CD14-positive monocyte (primary cell): ENCODE measurements around the gene ARHGEF25. TPM values are rescaled to one million over a fixed set of nuclear protein-coding genes. Genes with fewer than 3 reads are reported as not detected.
"Not testable (repeated sequence)": the region's sequence is repeated elsewhere in the genome, so short reads cannot be mapped to it uniquely, and the experiment has no call there.

ENCODE experiments used
- DNase-seq, 3 donors: peaks; one replicate each; pipeline ENCODE4 v3.0.0-alpha.2; 2011 to 2022
- H2AFZ ChIP-seq: 2 replicates; pipeline ENCODE4 v1.6.0; 2012; ENCODE audit warnings: mild to moderate bottlenecking, low read depth, low read length, inconsistent platforms; ENCODE audit not compliant: insufficient read depth, poor library complexity, severe bottlenecking
- H3K27ac ChIP-seq, 2 donors: 1 replicate in 1 of 2; 2 replicates in 1 of 2; pipeline ENCODE4 v1.5.1; 2012 to 2013; ENCODE audit warnings: low read length in 2 of 2, control low read depth in 1 of 2, inconsistent platforms in 1 of 2, low read depth in 1 of 2, mild to moderate bottlenecking in 1 of 2
- H3K27me3 ChIP-seq, 2 donors: one replicate each; pipeline versions ENCODE4 v1.6.0 to v1.6.1; 2011 to 2013; ENCODE audit warnings: low read length in 2 of 2; ENCODE audit not compliant: control insufficient read depth in 2 of 2, insufficient read depth in 2 of 2
- H3K36me3 ChIP-seq, 2 donors: replicated peaks in 1 of 2; 1 replicate in 1 of 2; 2 replicates in 1 of 2; pipeline versions ENCODE4 v1.5.1 to v1.6.1; 2012 to 2013; ENCODE audit warnings: low read length in 2 of 2, control low read depth in 1 of 2, inconsistent platforms in 1 of 2, mild to moderate bottlenecking in 1 of 2; ENCODE audit not compliant: insufficient read depth in 2 of 2, control insufficient read depth in 1 of 2
- H3K4me1 ChIP-seq, 2 donors: 1 replicate in 1 of 2; 2 replicates in 1 of 2; pipeline versions ENCODE4 v1.5.1 to v1.6.1; 2012 to 2013; ENCODE audit warnings: low read length in 2 of 2, control low read depth in 1 of 2, inconsistent platforms in 1 of 2, mild to moderate bottlenecking in 1 of 2, moderate library complexity in 1 of 2; ENCODE audit not compliant: insufficient read depth in 2 of 2, control insufficient read depth in 1 of 2
- H3K4me2 ChIP-seq: replicated peaks from 2 replicates; pipeline ENCODE3; 2012; ENCODE audit warnings: low read length, moderate library complexity, mild to moderate bottlenecking; ENCODE audit not compliant: poor library complexity, severe bottlenecking; ENCODE audit errors: extremely low read depth
- H3K4me3 ChIP-seq, 3 experiments: fragments of 200-600 bp in 1 of 3; sonication (generic) in 1 of 3; replicated peaks in 1 of 3; 1 replicate in 2 of 3; 2 replicates in 1 of 3; pipeline ENCODE4 v1.5.1; 2011 to 2013; ENCODE audit warnings: low read length in 3 of 3, mild to moderate bottlenecking in 3 of 3, control low read depth in 2 of 3, low read depth in 2 of 3, inconsistent platforms in 1 of 3, moderate library complexity in 1 of 3
- H3K79me2 ChIP-seq: 2 replicates; pipeline ENCODE4 v1.6.0; 2012; ENCODE audit warnings: mild to moderate bottlenecking, control low read depth, inconsistent platforms, low read length, moderate library complexity; ENCODE audit not compliant: insufficient read depth
- H3K9ac ChIP-seq: 2 replicates; pipeline ENCODE4 v1.6.0; 2017; ENCODE audit warnings: low read length, mild to moderate bottlenecking; ENCODE audit not compliant: insufficient read depth, poor library complexity, severe bottlenecking
- H3K9me3 ChIP-seq, 2 donors: replicated peaks in 1 of 2; 1 replicate in 1 of 2; 2 replicates in 1 of 2; pipeline versions ENCODE4 v1.5.1 to v1.6.1; 2012 to 2013; ENCODE audit warnings: low read length in 2 of 2, control low read depth in 1 of 2; ENCODE audit not compliant: control insufficient read depth in 1 of 2, insufficient read depth in 1 of 2
- H4K20me1 ChIP-seq: 2 replicates; pipeline ENCODE4 v1.6.0; 2012; ENCODE audit warnings: mild to moderate bottlenecking, low read length, control low read depth, moderate library complexity; ENCODE audit not compliant: insufficient read depth
- H3K27ac Mint-ChIP-seq, 7 donors: one replicate each; pipeline ENCODE4 v1.8.0; 2020; ENCODE audit warnings: mild to moderate bottlenecking in 7 of 7, mixed read lengths in 7 of 7, moderate library complexity in 6 of 7, inconsistent platforms in 2 of 7
- H3K27me3 Mint-ChIP-seq, 3 donors: one replicate each; pipeline ENCODE4 v1.8.0; 2021 to 2022; ENCODE audit warnings: low read depth in 3 of 3, mild to moderate bottlenecking in 3 of 3, mixed read lengths in 3 of 3, moderate library complexity in 3 of 3, inconsistent platforms in 1 of 3
- H3K36me3 Mint-ChIP-seq, 2 donors: one replicate each; pipeline ENCODE4 v1.8.0; 2020; ENCODE audit warnings: mixed read lengths in 2 of 2, inconsistent platforms in 1 of 2, mild to moderate bottlenecking in 1 of 2
- H3K4me1 Mint-ChIP-seq: one replicate; pipeline ENCODE4 v1.8.0; 2020; ENCODE audit warnings: mild to moderate bottlenecking, mixed read lengths
- H3K4me3 Mint-ChIP-seq, 2 donors: one replicate each; pipeline ENCODE4 v1.8.0; 2020; ENCODE audit warnings: mild to moderate bottlenecking in 2 of 2, mixed read lengths in 2 of 2, moderate library complexity in 1 of 2
- H3K9me3 Mint-ChIP-seq, 7 donors: one replicate each; pipeline ENCODE4 v1.8.0; 2020 to 2022; ENCODE audit warnings: mixed read lengths in 7 of 7, mild to moderate bottlenecking in 6 of 7, moderate library complexity in 6 of 7, inconsistent platforms in 2 of 7
- WGBS: methylation state at CpG from one replicate; pipeline ENCODE4 v1.1.5; 2013; ENCODE audit warnings: missing lambda C conversion rate; ENCODE audit not compliant: insufficient coverage; 5-methylcytosine and 5-hydroxymethylcytosine counted together
- intact Hi-C, 2 donors: fragments of 100-400 bp; cut with micrococcal nuclease; formaldehyde crosslinking; loops; one replicate each; pipeline versions ENCODE4 v1.15.0 to v1.15.1; 2023
- polyA plus RNA-seq, 3 donors: library from polyadenylated mRNA; depleted of rRNA in 1 of 3; unstranded in 2 of 3; stranded (reverse) in 1 of 3; fragments of 300-500 nt in 2 of 3; fragments of >200 nt in 1 of 3; fragmentation: Illumina TruSeq in 2 of 3; gene quantifications; 1 replicate in 2 of 3; 2 replicates in 1 of 3; pipeline ENCODE4 v1.2.3, GENCODE V29; 2012 to 2021
- TF ChIP-seq, protein P1 (sequence below): fragments of 200-600 bp; IDR thresholded peaks from one replicate; pipeline ENCODE4 v1.8.0; 2022; ENCODE audit warnings: antibody characterized with exemption, mild to moderate bottlenecking

The ARHGEF25 gene
- polyA plus RNA-seq, 3 donors = not detected

DNA sequence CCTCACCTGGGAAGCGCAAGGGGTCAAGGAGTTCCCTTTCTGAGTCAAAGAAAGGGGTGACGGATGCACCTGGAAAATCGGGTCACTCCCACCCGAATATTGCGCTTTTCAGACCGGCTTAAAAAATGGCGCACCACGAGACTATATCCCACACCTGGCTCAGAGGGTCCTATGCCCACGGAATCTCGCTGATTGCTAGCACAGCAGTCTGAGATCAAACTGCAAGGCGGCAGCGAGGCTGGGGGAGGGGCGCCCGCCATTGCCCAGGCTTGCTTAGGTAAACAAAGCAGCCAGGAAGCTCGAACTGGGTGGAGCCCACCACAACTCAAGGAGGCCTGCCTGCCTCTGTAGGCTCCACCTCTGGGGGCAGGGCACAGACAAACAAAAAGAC lies 35.4 kb downstream of the ARHGEF25 start:
- H3K79me2 ChIP-seq, H3K27ac ChIP-seq, H3K36me3 Mint-ChIP-seq, H3K27me3 Mint-ChIP-seq, H2AFZ ChIP-seq, H3K4me2 ChIP-seq, H3K36me3 ChIP-seq, H3K4me3 Mint-ChIP-seq, DNase-seq, H3K27me3 ChIP-seq, H3K27ac Mint-ChIP-seq, H3K4me3 ChIP-seq, intact Hi-C loops, H3K4me1 ChIP-seq, H4K20me1 ChIP-seq, H3K4me1 Mint-ChIP-seq, H3K9ac ChIP-seq: not testable (repeated sequence)
- peaks cover 2 to 32% (median 28%) of the 10 kb centered on the region in 7 donors for H3K9me3 Mint-ChIP-seq
- H3K9me3 ChIP-seq = peaks cover 14 to 22% of the 10 kb centered on the region in 2 donors
- WGBS = no CpG with 5 or more reads among the region's 15 CpGs

GRCh38 chr12:57654042-57654441 lies 42.8 kb downstream of the ARHGEF25 start:
- no CpG with 5 or more reads among the region's 3 CpGs for WGBS
- TF ChIP-seq, protein P1, sequence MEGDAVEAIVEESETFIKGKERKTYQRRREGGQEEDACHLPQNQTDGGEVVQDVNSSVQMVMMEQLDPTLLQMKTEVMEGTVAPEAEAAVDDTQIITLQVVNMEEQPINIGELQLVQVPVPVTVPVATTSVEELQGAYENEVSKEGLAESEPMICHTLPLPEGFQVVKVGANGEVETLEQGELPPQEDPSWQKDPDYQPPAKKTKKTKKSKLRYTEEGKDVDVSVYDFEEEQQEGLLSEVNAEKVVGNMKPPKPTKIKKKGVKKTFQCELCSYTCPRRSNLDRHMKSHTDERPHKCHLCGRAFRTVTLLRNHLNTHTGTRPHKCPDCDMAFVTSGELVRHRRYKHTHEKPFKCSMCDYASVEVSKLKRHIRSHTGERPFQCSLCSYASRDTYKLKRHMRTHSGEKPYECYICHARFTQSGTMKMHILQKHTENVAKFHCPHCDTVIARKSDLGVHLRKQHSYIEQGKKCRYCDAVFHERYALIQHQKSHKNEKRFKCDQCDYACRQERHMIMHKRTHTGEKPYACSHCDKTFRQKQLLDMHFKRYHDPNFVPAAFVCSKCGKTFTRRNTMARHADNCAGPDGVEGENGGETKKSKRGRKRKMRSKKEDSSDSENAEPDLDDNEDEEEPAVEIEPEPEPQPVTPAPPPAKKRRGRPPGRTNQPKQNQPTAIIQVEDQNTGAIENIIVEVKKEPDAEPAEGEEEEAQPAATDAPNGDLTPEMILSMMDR = no peak
- no peaks in the 10 kb centered on the region for H3K4me1 Mint-ChIP-seq
- H3K27me3 Mint-ChIP-seq = peaks cover 0 to 15% (median 11%) of the 10 kb centered on the region in 3 donors
- H3K4me3 ChIP-seq = no peak overlapping the region
- H3K4me3 Mint-ChIP-seq = no peak overlapping the region
- H3K79me2 ChIP-seq = no peaks in the 10 kb centered on the region
- H4K20me1 ChIP-seq = no peaks in the 10 kb centered on the region
- H3K27ac ChIP-seq = no peak overlapping the region
- no peak overlapping the region for H2AFZ ChIP-seq
- H3K9ac ChIP-seq = no peak overlapping the region
- H3K4me2 ChIP-seq = no peak overlapping the region
- no peak for DNase-seq
- H3K4me1 ChIP-seq = no peaks in the 10 kb centered on the region
- H3K9me3 ChIP-seq = peaks cover 7 to 9% of the 10 kb centered on the region in 2 donors
- intact Hi-C loops = no loop called here
- H3K36me3 ChIP-seq = no peaks in the 10 kb centered on the region
- H3K27me3 ChIP-seq = no peaks in the 10 kb centered on the region
- peaks cover 6 to 27% (median 17%) of the 10 kb centered on the region in 7 donors for H3K9me3 Mint-ChIP-seq
- H3K36me3 Mint-ChIP-seq = no peaks in the 10 kb centered on the region
- H3K27ac Mint-ChIP-seq = no peak overlapping the region
